GM18526 (cell line): ENCODE measurements around the gene ATF7IP2.

Experiments
- POLR2A ChIP-seq: IDR thresholded peaks from 3 replicates; pipeline ENCODE4 v1.6.1; 2011; ENCODE audit not compliant: insufficient read length; ENCODE audit errors: extremely low read depth

ATF7IP2 gene

GRCh38 chr16:10522966-10523365 is 137.1 kb downstream of the ATF7IP2 start:
- TF ChIP-seq POLR2A, result no peak

GRCh38 chr16:10525214-10525825 is 139.5 kb downstream of the ATF7IP2 start:
- no peak for TF ChIP-seq POLR2A

GRCh38 chr16:10526962-10527361 is 141.1 kb downstream of the ATF7IP2 start:
- TF ChIP-seq POLR2A, result no peak

- TF ChIP-seq POLR2A, result no peak
Observed at GRCh38 chr16:10528635-10529034, 142.8 kb downstream of the ATF7IP2 start.

GRCh38 chr16:10529895-10530669 is 144.2 kb downstream of the ATF7IP2 start:
- no peak for TF ChIP-seq POLR2A

- TF ChIP-seq POLR2A, result no peak
Observed at GRCh38 chr16:10530685-10531084, 144.8 kb downstream of the ATF7IP2 start.

GRCh38 chr16:10531582-10531981 is 145.7 kb downstream of the ATF7IP2 start:
- TF ChIP-seq POLR2A, result no peak
